HEK293T (cell line): ENCODE results near the gene PI4KA.

Source experiments
- BHLHE40 ChIP-seq: fragments of 450-650 bp; IDR thresholded peaks from 2 replicates; pipeline ENCODE4 v1.6.1; 2016; ENCODE audit warnings: mild to moderate bottlenecking, moderate library complexity, borderline replicate concordance
- CTBP1 ChIP-seq: fragments of 450-650 bp; IDR thresholded peaks from 2 replicates; pipeline ENCODE4 v1.6.1; 2016; ENCODE audit warnings: borderline replicate concordance
- FOXA1 ChIP-seq: fragments of 450-650 bp; IDR thresholded peaks from 2 replicates; pipeline ENCODE4 v1.6.1; 2016; ENCODE audit warnings: mild to moderate bottlenecking
- HDGF ChIP-seq: fragments of 450-650 bp; IDR thresholded peaks from 2 replicates; pipeline ENCODE4 v1.6.1; 2017; ENCODE audit warnings: antibody characterized with exemption, borderline replicate concordance
- SUZ12 ChIP-seq: fragments of 450-650 bp; IDR thresholded peaks from 2 replicates; pipeline ENCODE4 v1.6.1; 2016; ENCODE audit warnings: mild to moderate bottlenecking

GRCh38 chr22:20836987-20837823 is 21.4 kb downstream of the PI4KA start:
- TF ChIP-seq CTBP1 (no peak), SUZ12 (no peak), HDGF (no peak), FOXA1 (no peak), BHLHE40 (no peak)
